HCT116 (cell line): ENCODE measurements around the gene BATF3. TPM values are rescaled to one million over a fixed set of nuclear protein-coding genes. Genes with fewer than 3 reads are reported as not detected.

Source experiments
- ATAC-seq: fragments of 200-7000 bp; cut with Tn5 transposase; 2 replicates; pipeline ENCODE4 v1.9.1; 2020; ENCODE audit warnings: mild to moderate bottlenecking, moderate library complexity
- BruUV-seq: library from RNA; stranded (reverse); fragments of 400-500 nt; replicated peaks from 2 replicates; lab custom pipeline; 2021; lab: Mats Ljungman, UMichigan
- CTCF ChIA-PET: fragments of 300-600 bp; sonication (Branson Sonifier 250); formaldehyde crosslinking; loops from one replicate; lab custom pipeline; 2021; ENCODE audit warnings: antibody characterized with exemption; lab: Charles Lee
- POLR2A ChIA-PET: fragments of 300-600, 350-600 bp; sonication (Branson Sonifier 250); formaldehyde crosslinking; loops from one replicate; lab custom pipeline; 2021; ENCODE audit warnings: antibody characterized with exemption; lab: Charles Lee
- RAD21 ChIA-PET, 2 experiments: fragments of 300-600 bp; sonication (Branson Sonifier 250); formaldehyde crosslinking; loops; one replicate each; lab custom pipeline; 2023; ENCODE audit warnings: low total read pairs in 2 of 2; ENCODE audit not compliant: uncharacterized antibody in 2 of 2, unreplicated experiment in 2 of 2, low non-redundant PET in 1 of 2; lab: Charles Lee
- DNase-seq: peaks from one replicate; pipeline ENCODE4 v3.0.0-alpha.2; 2010; ENCODE audit warnings: low read depth, low spot score
- H2AFZ ChIP-seq: fragments of 200-600 bp; shearing (Covaris generic), sonication (generic); 2 replicates; pipeline ENCODE4 v1.6.1; 2017; ENCODE audit warnings: low read depth, mixed run types, mixed read lengths, antibody characterized with exemption, low read length; ENCODE audit not compliant: poor library complexity, severe bottlenecking
- H3K27ac ChIP-seq: 2 replicates; pipeline ENCODE4 v1.5.1; 2012; ENCODE audit warnings: low read depth, low read length
- H3K27me3 ChIP-seq: fragments of 200-600 bp; sonication (generic); 2 replicates; pipeline ENCODE4 v1.6.1; 2016; ENCODE audit warnings: mixed run types, low read length, mixed read lengths; ENCODE audit not compliant: insufficient read depth
- H3K36me3 ChIP-seq, 2 experiments: fragments of 200-500 bp in 1 of 2; fragments of 200-600 bp in 1 of 2; sonication (Bioruptor generic) in 1 of 2; sonication (generic) in 1 of 2; 2 replicates each; pipeline versions ENCODE4 v1.5.1 to v1.6.1; 2014 to 2016; ENCODE audit warnings: low read length in 2 of 2, inconsistent platforms in 1 of 2, mixed read lengths in 1 of 2, mixed run types in 1 of 2; ENCODE audit not compliant: insufficient read depth in 2 of 2, control insufficient read depth in 1 of 2
- H3K4me1 ChIP-seq, 2 experiments: fragments of 200-600 bp in 1 of 2; sonication (generic) in 1 of 2; 2 replicates each; pipeline versions ENCODE4 v1.5.1 to v1.6.1; 2012 to 2017; ENCODE audit warnings: low read length in 2 of 2, inconsistent platforms in 1 of 2, mild to moderate bottlenecking in 1 of 2, mixed read lengths in 1 of 2, mixed run types in 1 of 2, moderate library complexity in 1 of 2; ENCODE audit not compliant: insufficient read depth in 2 of 2, control insufficient read depth in 1 of 2
- H3K4me2 ChIP-seq: fragments of 200-600 bp; sonication (generic); 2 replicates; pipeline ENCODE4 v1.6.1; 2017; ENCODE audit warnings: mixed run types, low read length, mixed read lengths
- H3K4me3 ChIP-seq, 2 experiments: fragments of 200-600 bp in 1 of 2; sonication (generic) in 1 of 2; replicated peaks in 1 of 2; 2 replicates each; pipeline ENCODE4 v1.5.1; 2011 to 2016; ENCODE audit warnings: low read length in 2 of 2, control low read depth in 1 of 2, low read depth in 1 of 2, mild to moderate bottlenecking in 1 of 2, mixed read lengths in 1 of 2, mixed run types in 1 of 2
- H3K79me2 ChIP-seq: fragments of 200-600 bp; sonication (generic); 2 replicates; pipeline ENCODE4 v1.6.1; 2017; ENCODE audit warnings: mild to moderate bottlenecking, mixed run types, low read length, moderate library complexity, mixed read lengths; ENCODE audit not compliant: insufficient read depth
- H3K9ac ChIP-seq: fragments of 200-600 bp; sonication (generic); 2 replicates; pipeline ENCODE4 v1.6.1; 2016; ENCODE audit warnings: low read length, mixed read lengths
- H3K9me2 ChIP-seq: fragments of 200-600 bp; sonication (generic), shearing (Covaris generic); 2 replicates; pipeline ENCODE4 v1.6.1; 2017; ENCODE audit warnings: mixed run types, mild to moderate bottlenecking, moderate library complexity; ENCODE audit not compliant: insufficient read depth
- H3K9me3 ChIP-seq, 2 experiments: fragments of 200-500 bp in 1 of 2; fragments of 200-600 bp in 1 of 2; sonication (Bioruptor generic) in 1 of 2; sonication (generic) in 1 of 2; 2 replicates each; pipeline ENCODE4 v1.6.1; 2014 to 2017; ENCODE audit warnings: low read length in 2 of 2, mixed read lengths in 2 of 2, inconsistent platforms in 1 of 2, low read depth in 1 of 2, mild to moderate bottlenecking in 1 of 2, mixed run types in 1 of 2, moderate library complexity in 1 of 2; ENCODE audit not compliant: control insufficient read depth in 1 of 2, insufficient read depth in 1 of 2
- H4K20me1 ChIP-seq: fragments of 200-600 bp; sonication (generic), shearing (Covaris generic); 2 replicates; pipeline ENCODE4 v1.6.1; 2017; ENCODE audit warnings: mixed run types, mild to moderate bottlenecking, moderate library complexity; ENCODE audit not compliant: insufficient read depth
- ATF3 ChIP-seq: IDR thresholded peaks from 2 replicates; pipeline ENCODE4 v1.6.1; 2012
- CBX3 ChIP-seq: IDR thresholded peaks from 2 replicates; pipeline ENCODE4 v1.6.1; 2012; ENCODE audit warnings: low read depth
- CEBPB ChIP-seq: IDR thresholded peaks from 2 replicates; pipeline ENCODE4 v1.6.1; 2012; ENCODE audit warnings: low read depth
- CTCF ChIP-seq, 3 experiments: fragments of 200-600 bp in 1 of 3; sonication (generic) in 1 of 3; IDR thresholded peaks in 2 of 3; conservative IDR thresholded peaks in 1 of 3; 2 replicates each; pipeline ENCODE4 v1.5.1; 2012 to 2017; ENCODE audit warnings: low read depth in 2 of 3, low read length in 2 of 3, antibody characterized with exemption in 1 of 3, borderline replicate concordance in 1 of 3, control low read depth in 1 of 3, mild to moderate bottlenecking in 1 of 3, mixed read lengths in 1 of 3, mixed run types in 1 of 3, moderate library complexity in 1 of 3; ENCODE audit not compliant: insufficient read depth in 1 of 3
- EGR1 ChIP-seq: IDR thresholded peaks from 2 replicates; pipeline ENCODE4 v1.6.1; 2012; ENCODE audit warnings: low read depth
- ELF1 ChIP-seq: IDR thresholded peaks from 2 replicates; pipeline ENCODE4 v1.6.1; 2012; ENCODE audit warnings: low read depth, borderline replicate concordance
- EZH2 ChIP-seq: fragments of 200-600 bp; sonication (generic); IDR thresholded peaks from 2 replicates; pipeline ENCODE4 v1.6.1; 2017; ENCODE audit warnings: antibody characterized with exemption, mixed run types
- EZH2phosphoT487 ChIP-seq: fragments of 200-600 bp; IDR thresholded peaks from 2 replicates; pipeline ENCODE4 v1.6.1; 2018; ENCODE audit warnings: antibody characterized with exemption, borderline replicate concordance
- FOSL1 ChIP-seq: IDR thresholded peaks from 2 replicates; pipeline ENCODE4 v1.6.1; 2012; ENCODE audit warnings: low read depth
- JUND ChIP-seq: IDR thresholded peaks from 2 replicates; pipeline ENCODE4 v1.6.1; 2012
- POLR2A ChIP-seq: IDR thresholded peaks from 2 replicates; pipeline ENCODE4 v1.7.0; 2011; ENCODE audit warnings: borderline replicate concordance; ENCODE audit not compliant: insufficient read depth, insufficient read length; ENCODE audit errors: extremely low read depth
- RAD21 ChIP-seq: IDR thresholded peaks from 2 replicates; pipeline ENCODE4 v1.6.1; 2012; ENCODE audit warnings: low read depth, mild to moderate bottlenecking
- REST ChIP-seq: IDR thresholded peaks from 2 replicates; pipeline ENCODE4 v1.6.1; 2012; ENCODE audit warnings: low read depth
- SIN3A ChIP-seq: IDR thresholded peaks from 2 replicates; pipeline ENCODE4 v1.6.1; 2012; ENCODE audit warnings: low read depth
- ZFX ChIP-seq: fragments of 450-650 bp; IDR thresholded peaks from 2 replicates; pipeline ENCODE4 v1.6.1; 2017
- intact Hi-C: fragments of 100-400 bp; cut with micrococcal nuclease; formaldehyde crosslinking; loops from 2 replicates; pipeline ENCODE4 v1.10.0; 2022
- total RNA-seq: library from RNA; stranded (reverse); gene quantifications from one replicate; pipeline ENCODE4 v1.2.1, GENCODE V29; 2021; ENCODE audit not compliant: unreplicated experiment

The BATF3 gene
- total RNA-seq, 1 experiment from 2014 or later, result 4.8 TPM

- Histone ChIP-seq H3K27me3 (no peaks in the 10 kb centered on the region), H3K9ac (no peak overlapping the region), H3K9me3 (no peaks in the 10 kb centered on the region), H3K36me3 (no peaks in the 10 kb centered on the region), H3K4me2 (no peak overlapping the region), H3K9me2 (no peaks in the 10 kb centered on the region), H3K4me1 (0 out of 4 replicates have a peak, but pooled peaks cover 0 to 6% of the 10 kb centered on the region in 2 experiments), H3K27ac (no peak overlapping the region), H4K20me1 (no peaks in the 10 kb centered on the region), H3K79me2 (no peaks in the 10 kb centered on the region), H2AFZ (no peak overlapping the region), H3K4me3 (no peak overlapping the region)
- TF ChIP-seq EZH2phosphoT487 (no peak), JUND (no peak), FOSL1 (no peak), ATF3 (no peak), CEBPB (no peak), EGR1 (no peak), CTCF (IDR thresholded peaks at IDR 0.05 in 2 of 3, conservative IDR thresholded peaks at IDR 0.05 in 1 of 3; ENCODE audit: borderline replicate concordance in 1 of 3, insufficient read depth in 1 of 3, low read depth in 2 of 3, low read length in 2 of 3) (no peak), POLR2A (no peak), EZH2 (no peak), ZFX (no peak), REST (no peak), SIN3A (no peak), RAD21 (no peak), ELF1 (no peak), CBX3 (no peak)
- ChIA-PET CTCF (interaction anchor here (0.6 kb wide), 1 partner anchor 226 kb away, joined by 4 read pairs; no protein-coding TSS in a partner anchor), POLR2A (no interaction called here), RAD21 (no interaction called here)
- BruUV-seq, result no TSS peak
- intact Hi-C loops, result no loop called here
- DNase-seq (no peak), ATAC-seq (no peak)
Measured at GRCh38 chr1:212674872-212675271, 24.8 kb downstream of the BATF3 start.
